GM21529 (cell line): ENCODE data around the gene HPS4.
"Not testable (repeated sequence)": the region's sequence is repeated elsewhere in the genome, so short reads cannot be mapped to it uniquely, and the experiment has no call there.

Source experiments
- ATAC-seq: cut with Tn5 transposase; IDR thresholded peaks from one replicate; pipeline ENCODE4 v1.9.1; 2021; ENCODE audit not compliant: unreplicated experiment

The HPS4 gene

DNA sequence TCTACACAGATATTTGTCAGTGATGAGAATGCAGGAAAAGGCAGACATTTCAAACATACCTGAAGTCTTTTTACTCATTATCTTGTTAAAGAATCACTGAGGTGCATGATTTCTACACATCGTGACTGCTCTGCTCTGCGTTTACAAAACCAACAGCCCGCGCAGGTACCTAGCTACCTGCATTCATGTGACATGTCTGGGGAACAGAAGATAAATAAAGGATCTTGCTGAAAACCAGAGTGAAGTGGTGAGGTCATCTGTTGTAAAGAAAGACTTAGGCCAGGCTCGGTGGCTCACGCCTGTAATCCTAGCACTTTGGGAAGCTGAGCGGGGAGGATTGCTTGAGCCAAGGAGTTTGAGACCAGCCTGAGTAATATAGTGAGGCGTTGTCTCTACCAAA, 38.8 kb downstream of the HPS4 start:
- no peak for ATAC-seq

GRCh38 chr22:26443901-26444690, 39.5 kb downstream of the HPS4 start:
- no peak for ATAC-seq

DNA sequence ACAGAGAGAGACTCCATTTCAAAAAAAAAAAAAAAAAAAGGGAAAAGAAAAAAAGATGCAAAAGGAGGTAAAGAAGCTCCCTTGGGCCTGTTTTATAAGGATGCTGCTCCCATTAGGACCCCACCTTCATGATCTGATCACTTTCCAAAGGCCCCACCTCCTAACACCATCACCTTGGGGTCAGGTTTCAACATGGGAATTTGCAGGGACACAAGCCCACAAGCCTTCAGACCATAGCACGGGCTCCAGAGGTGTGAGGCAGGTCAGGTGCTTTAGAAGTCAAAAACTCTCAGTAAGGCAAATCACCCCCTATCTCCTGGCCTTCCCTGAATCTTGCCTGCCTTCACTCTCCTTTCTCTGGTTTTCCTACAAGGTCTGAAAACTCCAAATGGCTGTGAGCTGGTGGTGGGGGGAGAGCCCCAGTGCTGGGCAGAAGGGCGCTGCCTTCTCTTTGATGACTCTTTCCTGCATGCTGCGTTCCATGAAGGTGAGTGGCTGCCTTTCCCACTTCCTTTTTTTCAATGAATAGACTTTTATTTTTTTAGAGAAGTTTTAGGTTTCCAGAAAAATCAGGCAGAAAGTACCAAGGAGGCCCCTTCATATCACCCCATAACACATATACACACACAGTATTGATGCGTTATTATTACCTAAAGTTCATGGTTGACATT, 41.4 kb downstream of the HPS4 start:
- ATAC-seq, result no peak

DNA sequence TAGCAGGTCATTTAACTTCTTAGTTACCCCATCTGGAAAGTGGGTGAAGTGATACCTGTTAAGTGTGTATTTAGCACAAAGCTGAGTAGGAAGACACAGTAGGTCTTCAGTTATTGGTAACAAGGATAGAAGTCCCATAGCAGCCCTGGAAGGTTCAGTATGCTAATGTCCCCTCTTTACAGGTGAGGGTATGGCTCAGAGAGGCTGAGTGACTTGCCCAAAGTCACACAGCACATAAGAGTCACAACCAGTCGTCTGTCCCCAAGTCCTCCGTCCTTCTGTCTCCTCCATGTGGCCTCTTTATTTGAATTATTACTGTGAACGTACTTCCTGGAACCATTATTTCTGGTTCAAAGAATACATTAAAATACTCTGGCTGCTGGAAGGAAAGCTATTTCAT, 44.0 kb downstream of the HPS4 start:
- ATAC-seq, result no peak

- not testable (repeated sequence) for ATAC-seq
These were observed 44.8 kb downstream of the HPS4 start for GRCh38 chr22:26438776-26439175.

GRCh38 chr22:26437694-26438392, 45.7 kb downstream of the HPS4 start:
- no peak for ATAC-seq

DNA sequence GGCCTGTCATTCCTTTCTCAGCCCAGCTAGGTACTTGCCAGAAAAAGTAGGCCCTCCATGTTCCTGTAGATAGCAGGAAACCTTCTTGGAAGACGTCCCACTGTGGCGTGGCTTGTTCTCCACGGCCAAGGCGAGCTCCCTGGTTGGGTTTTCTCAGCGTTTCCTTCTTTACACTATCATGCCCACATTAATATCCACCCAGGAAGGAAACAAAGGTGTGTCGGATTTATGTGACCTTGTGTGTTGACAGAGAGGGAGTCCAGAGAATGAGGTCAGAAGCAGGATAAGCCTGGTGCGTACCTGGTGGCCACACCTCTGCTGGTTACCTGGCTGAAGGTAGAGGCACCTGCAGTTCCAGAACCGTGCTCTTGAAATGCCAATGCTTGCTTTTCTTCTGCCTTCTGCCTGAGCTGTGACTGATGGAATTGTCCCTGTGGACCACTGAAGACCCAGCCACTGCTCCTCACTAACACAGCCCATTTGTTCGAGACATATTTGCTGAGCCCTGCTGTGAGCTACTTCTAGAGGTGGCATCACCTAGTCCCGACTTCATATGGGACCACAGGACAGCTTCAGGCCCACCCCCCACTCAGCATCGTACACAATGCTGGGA, 46.6 kb downstream of the HPS4 start:
- no peak for ATAC-seq

DNA sequence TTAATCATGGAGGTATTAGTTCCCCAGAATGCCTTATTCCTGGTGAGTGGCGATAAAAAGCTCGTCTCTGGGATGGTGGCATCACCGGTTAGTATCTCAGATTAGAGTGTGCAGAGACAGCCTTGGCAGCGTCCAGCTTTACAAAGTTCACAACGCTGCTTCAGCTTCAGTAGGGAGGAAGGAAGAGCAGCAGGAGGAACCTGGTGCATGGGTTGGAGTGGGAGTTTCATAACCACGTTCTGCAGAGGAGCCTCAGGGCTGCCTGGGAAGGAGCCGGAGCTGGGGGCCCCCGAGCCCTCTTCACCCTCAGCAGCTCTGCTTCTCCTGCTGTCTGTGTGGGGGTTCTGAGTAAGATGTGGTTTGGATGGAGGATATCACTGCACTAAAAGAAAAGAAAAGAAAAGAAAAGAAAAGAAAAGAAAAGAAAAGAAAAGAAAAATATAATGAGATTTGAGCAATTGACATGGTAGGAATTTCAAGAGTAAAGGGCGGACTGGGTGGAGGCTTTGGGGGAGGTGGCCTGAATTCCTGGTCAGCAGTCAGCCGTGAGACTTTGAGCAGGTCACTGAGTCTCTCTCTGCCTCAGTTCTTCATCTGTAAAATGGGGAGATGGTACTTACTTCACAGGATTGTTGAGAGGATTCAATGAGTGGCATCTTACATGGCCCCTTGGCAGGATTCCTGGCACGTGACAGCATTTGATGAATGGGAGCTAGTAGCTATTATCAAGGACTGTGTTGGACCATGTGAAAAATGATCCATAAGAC, 48.1 kb downstream of the HPS4 start:
- ATAC-seq, result no peak

DNA sequence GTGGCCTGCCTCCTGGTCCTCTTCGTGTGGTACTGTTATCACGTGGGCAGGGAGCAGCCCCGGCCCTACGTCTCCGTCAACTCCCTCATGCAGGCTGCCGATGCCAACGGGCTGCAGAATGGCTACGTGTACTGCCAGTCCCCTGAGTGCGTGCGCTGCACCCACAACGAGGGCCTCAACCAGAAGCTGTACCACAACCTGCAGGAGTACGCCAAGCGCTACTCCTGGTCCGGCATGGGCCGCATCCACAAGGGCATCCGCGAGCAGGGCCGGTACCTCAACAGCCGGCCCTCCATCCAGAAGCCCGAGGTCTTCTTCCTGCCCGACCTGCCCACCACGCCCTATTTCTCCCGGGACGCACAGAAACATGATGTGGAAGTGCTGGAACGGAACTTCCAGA, 49.8 kb downstream of the HPS4 start:
- ATAC-seq, result no peak

DNA sequence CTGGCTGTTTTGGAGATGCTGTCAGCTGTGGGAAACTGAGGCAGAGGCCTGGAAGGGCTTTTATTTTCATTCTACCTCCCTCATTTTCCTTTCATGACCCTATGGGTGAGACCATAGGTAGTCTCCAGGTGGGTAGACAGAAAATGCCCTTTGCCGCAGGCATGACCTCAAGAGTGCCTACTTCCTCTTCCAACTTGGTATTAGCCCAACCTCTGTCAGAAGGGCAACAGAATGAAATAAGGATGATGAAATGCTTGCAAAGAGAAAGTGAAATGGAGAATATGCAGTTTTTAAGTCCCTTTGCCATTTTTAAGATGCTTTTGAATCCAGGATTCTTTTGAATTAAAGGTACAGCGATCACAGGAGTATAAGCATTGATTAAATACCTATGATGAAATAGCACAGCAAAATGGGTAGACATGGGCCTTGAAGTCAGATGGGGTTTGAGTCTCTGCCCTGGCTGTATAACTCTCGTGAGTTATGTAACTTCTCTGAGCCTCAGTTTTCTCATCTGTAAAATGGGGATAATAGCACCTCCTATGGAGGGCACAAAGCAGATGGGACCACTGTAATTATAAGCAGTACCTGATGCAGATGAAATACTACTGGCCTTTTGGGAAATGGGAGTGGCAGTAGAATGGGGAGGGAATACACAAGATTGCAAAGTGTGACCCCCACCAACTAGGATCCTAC, 50.8 kb downstream of the HPS4 start:
- ATAC-seq, result no peak

- no peak for ATAC-seq
These were observed 52.2 kb downstream of the HPS4 start for GRCh38 chr22:26431261-26431995.

DNA sequence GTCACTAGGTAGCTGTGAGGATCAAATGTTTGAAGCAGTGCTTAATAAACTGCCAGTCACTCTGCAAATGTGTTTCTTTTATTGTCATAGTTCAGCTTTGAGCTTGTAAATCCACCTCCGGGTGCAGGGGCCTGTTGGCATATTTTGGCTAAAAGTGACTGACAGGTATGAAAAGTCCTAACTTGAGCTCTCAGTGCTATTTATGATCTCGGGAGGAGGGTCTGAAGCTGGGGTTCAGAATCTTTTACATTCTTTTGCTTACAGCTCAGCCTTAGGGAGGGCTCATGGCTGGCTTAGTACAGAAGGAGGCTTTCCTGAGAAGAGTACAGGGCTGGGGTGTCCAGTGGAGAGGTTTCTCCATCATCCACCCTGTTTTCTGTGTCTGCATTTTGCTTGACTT, 53.0 kb downstream of the HPS4 start:
- ATAC-seq, result no peak

- ATAC-seq, result peak; percentile 6
These were observed 53.9 kb downstream of the HPS4 start for GRCh38 chr22:26429458-26430286.

DNA sequence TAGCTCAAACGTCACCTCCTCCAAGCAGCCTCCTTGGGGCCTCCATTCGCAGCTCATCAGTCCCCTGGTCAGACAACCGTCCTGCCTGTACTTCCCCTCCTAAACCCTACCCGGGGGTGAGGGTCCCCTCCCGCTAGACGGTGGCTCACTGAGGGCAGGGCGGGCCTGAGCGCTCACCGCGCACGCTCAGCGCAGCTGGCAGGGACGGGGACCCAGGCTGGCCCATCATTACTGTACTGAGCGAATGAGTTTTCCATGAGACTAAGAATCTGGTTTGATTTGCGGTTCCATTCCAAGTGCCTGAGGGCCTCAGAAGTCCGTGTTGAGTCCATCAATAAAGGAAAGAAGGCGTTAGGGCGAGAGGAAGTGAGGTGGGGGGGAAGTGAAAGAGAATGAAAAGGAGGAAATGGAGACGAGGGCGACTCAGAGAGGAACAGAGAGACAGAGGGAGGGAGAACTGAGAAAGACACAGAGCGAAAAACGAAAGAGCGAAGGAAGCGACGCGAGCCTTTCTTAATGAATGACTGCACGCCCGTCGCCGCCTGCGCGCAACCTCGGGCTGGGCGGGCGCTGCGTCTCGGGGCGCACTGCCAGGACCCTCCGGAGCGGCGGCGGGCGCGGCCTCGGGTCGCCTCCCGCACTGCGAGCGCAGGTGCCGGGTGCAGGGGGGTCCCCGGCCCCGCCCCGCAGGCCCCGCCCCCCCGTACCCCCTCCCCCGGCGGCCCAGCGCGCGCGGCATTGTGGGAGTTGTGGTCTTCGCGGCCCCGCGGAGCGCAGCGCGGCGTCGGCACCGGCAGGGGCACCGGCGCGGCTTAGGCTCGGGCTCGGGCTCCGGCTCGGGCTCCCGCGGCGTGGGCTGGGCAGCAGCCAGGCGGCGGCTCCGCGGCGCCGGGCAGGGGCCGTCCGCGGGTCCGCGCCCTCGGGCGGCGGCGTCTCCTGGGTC, 54.8 kb downstream of the HPS4 start, which contains the start of gene ASPHD2:
Gene ASPHD2 (plus strand): TSS at position 746 of the 943 bp plus-strand sequence. CDS start 4,356 bp downstream, outside the sequence.
- ATAC-seq, result peak; percentile 77

GRCh38 chr22:26426924-26427323, 56.7 kb downstream of the HPS4 start:
- no peak for ATAC-seq

DNA sequence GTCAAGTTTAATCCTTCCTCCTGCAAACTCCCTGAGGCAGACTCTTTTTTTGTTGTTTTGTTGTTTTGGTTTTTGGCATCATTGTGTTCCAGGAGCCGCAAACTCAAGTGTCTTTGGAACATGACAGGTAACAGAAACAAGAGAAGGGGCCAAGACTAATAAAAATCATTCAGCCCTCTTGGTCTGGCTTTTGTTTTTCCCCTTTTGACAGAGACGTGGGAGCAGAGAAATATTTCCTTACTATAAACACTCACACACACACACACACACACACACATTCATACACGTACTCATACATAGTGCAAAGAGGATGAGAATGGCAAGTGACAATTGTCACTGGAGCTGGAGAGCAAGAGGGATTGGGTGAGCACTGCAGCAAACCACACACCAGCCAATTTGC, 65.0 kb downstream of the HPS4 start:
- no peak for ATAC-seq

DNA sequence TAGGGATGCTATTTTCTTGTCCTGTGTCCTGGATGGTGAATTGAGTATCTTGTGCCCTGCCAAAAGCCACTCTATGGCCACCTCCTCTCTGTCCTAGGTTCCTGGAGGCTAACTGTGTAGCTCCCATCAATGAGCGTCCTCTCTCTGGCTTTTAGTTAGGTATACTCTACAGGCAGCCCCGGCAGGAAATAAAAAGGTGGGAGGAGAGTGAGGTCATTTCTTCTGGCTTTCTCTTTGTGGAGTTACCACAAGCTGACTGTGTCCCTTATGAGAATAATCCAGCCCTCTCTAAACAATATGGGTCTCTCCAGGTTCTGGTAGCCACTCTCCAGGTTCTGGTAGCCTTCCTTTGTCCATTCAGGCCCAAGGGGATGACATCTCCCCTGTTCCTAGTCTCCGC, 66.2 kb downstream of the HPS4 start:
- ATAC-seq, result no peak
